ENCODE measurements around the gene CUL9.

The CUL9 gene

GRCh38 chr6:43172104-43173007, 9.6 kb upstream of the CUL9 start:
- in situ Hi-C loops (cut with MboI; ENCODE audit: low sequenced_read_pairs), result no loop called here

GRCh38 chr6:43173591-43174262, 8.3 kb upstream of the CUL9 start:
- in situ Hi-C loops (cut with MboI; ENCODE audit: low sequenced_read_pairs), result no loop called here

- in situ Hi-C loops (cut with MboI; ENCODE audit: low sequenced_read_pairs), result no loop called here
Measured at GRCh38 chr6:43174263-43175112, 7.5 kb upstream of the CUL9 start.

GRCh38 chr6:43175676-43176422, 6.1 kb upstream of the CUL9 start:
- in situ Hi-C loops (cut with MboI; ENCODE audit: low sequenced_read_pairs), result no loop called here

- in situ Hi-C loops (cut with MboI; ENCODE audit: low sequenced_read_pairs), result no loop called here
Measured at GRCh38 chr6:43176423-43176786, 5.6 kb upstream of the CUL9 start.

- in situ Hi-C loops (cut with MboI; ENCODE audit: low sequenced_read_pairs), result no loop called here
Measured at GRCh38 chr6:43178150-43178549, 3.8 kb upstream of the CUL9 start.

GRCh38 chr6:43178951-43179830, 2.8 kb upstream of the CUL9 start:
- in situ Hi-C loops (cut with MboI; ENCODE audit: low sequenced_read_pairs), result no loop called here

GRCh38 chr6:43180058-43180457, 1.9 kb upstream of the CUL9 start:
- in situ Hi-C loops (cut with MboI; ENCODE audit: low sequenced_read_pairs), result no loop called here

GRCh38 chr6:43180985-43181384, 1.0 kb upstream of the CUL9 start:
- in situ Hi-C loops (cut with MboI; ENCODE audit: low sequenced_read_pairs), result no loop called here

- in situ Hi-C loops (cut with MboI; ENCODE audit: low sequenced_read_pairs), result no loop called here
Measured at GRCh38 chr6:43181621-43181941, 415 bp upstream of the CUL9 start.

- in situ Hi-C loops (cut with MboI; ENCODE audit: low sequenced_read_pairs), result no loop called here
Measured at GRCh38 chr6:43183441-43183840, 1.4 kb downstream of the CUL9 start.

- in situ Hi-C loops (cut with MboI; ENCODE audit: low sequenced_read_pairs), result no loop called here
Measured at GRCh38 chr6:43184268-43184985, 2.4 kb downstream of the CUL9 start.

GRCh38 chr6:43185391-43185985, 3.5 kb downstream of the CUL9 start:
- in situ Hi-C loops (cut with MboI; ENCODE audit: low sequenced_read_pairs), result no loop called here

- in situ Hi-C loops (cut with MboI; ENCODE audit: low sequenced_read_pairs), result no loop called here
Measured at GRCh38 chr6:43186019-43186418, 4.0 kb downstream of the CUL9 start.

GRCh38 chr6:43186706-43187105, 4.7 kb downstream of the CUL9 start:
- in situ Hi-C loops (cut with MboI; ENCODE audit: low sequenced_read_pairs), result no loop called here

- in situ Hi-C loops (cut with MboI; ENCODE audit: low sequenced_read_pairs), result no loop called here
Measured at GRCh38 chr6:43187821-43188220, 5.8 kb downstream of the CUL9 start.

GRCh38 chr6:43188426-43188825, 6.4 kb downstream of the CUL9 start:
- in situ Hi-C loops (cut with MboI; ENCODE audit: low sequenced_read_pairs), result no loop called here

GRCh38 chr6:43189776-43190304, 7.8 kb downstream of the CUL9 start:
- in situ Hi-C loops (cut with MboI; ENCODE audit: low sequenced_read_pairs), result no loop called here

- in situ Hi-C loops (cut with MboI; ENCODE audit: low sequenced_read_pairs), result no loop called here
Measured at GRCh38 chr6:43192911-43193310, 10.9 kb downstream of the CUL9 start.
